ENCODE data around the gene CMC1. TPM values are rescaled to one million over a fixed set of nuclear protein-coding genes. Genes with fewer than 3 reads are reported as not detected.

Gene CMC1
- total RNA-seq, 1 experiment from 2014 or later = 16.5 TPM

- H3K36me3 Mint-ChIP-seq (ENCODE audit: insufficient read depth in 1 of 3, low read depth in 3 of 3) = peaks cover 0 to 5% (median 3%) of the 10 kb centered on the region in 3 experiments; a peak in 2 of 7 replicates
- H3K79me1 ChIP-seq (ENCODE audit: insufficient read depth, low read depth, low read length, poor library complexity, severe bottlenecking) = no peaks in the 10 kb centered on the region
- no peak overlapping the region for H3K4ac ChIP-seq (ENCODE audit: low read depth, low read length)
- no peak overlapping the region for H4K8ac ChIP-seq (replicated peaks; ENCODE audit: insufficient read length, low read depth, low read length)
- H3K4me1 ChIP-seq (ENCODE audit: insufficient read depth, low read length) = no peaks in the 10 kb centered on the region
- no peak overlapping the region for H3K18ac ChIP-seq (ENCODE audit: insufficient read length, low read depth, low read length)
- no peaks in the 10 kb centered on the region for H3K27me3 Mint-ChIP-seq (ENCODE audit: low read depth)
- H2BK12ac ChIP-seq (ENCODE audit: insufficient read length, low read depth, low read length) = no peak overlapping the region
- H2AK5ac ChIP-seq (ENCODE audit: insufficient read length, low read length) = no peak overlapping the region
- H3K14ac ChIP-seq (ENCODE audit: insufficient read depth, low read length) = no peak overlapping the region
- H2BK5ac ChIP-seq (ENCODE audit: insufficient read length, low read length) = no peak overlapping the region
- no peak overlapping the region for H2BK15ac ChIP-seq (ENCODE audit: low read depth, low read length)
- H3K27ac Mint-ChIP-seq = no peak overlapping the region
- H3K79me2 ChIP-seq (ENCODE audit: insufficient read depth, low read length) = no peaks in the 10 kb centered on the region
- H4K91ac ChIP-seq (ENCODE audit: insufficient read length, low read depth, low read length) = no peak overlapping the region
- no peaks in the 10 kb centered on the region for H3K4me1 Mint-ChIP-seq
- no peak overlapping the region for H3K4me3 Mint-ChIP-seq
- no peak overlapping the region for H2BK120ac ChIP-seq (ENCODE audit: low read depth, low read length, poor library complexity, severe bottlenecking)
- H4K5ac ChIP-seq (ENCODE audit: insufficient read length, low read depth, low read length) = no peak overlapping the region
- H4K20me1 ChIP-seq (ENCODE audit: control insufficient read depth, insufficient read depth, insufficient read length) = no peaks in the 10 kb centered on the region
- no peak overlapping the region for H3K9ac ChIP-seq (ENCODE audit: extremely low read depth, insufficient read length, low read length)
- no peaks in the 10 kb centered on the region for H3K23me2 ChIP-seq (ENCODE audit: insufficient read length, low read depth, low read length, poor library complexity, severe bottlenecking)
- H3T11ph ChIP-seq (ENCODE audit: low read length) = no peak overlapping the region
- no CpG with 5 or more reads among the region's 3 CpGs for WGBS (ENCODE audit: extremely low coverage, insufficient read length, low lambda C conversion rate)
- no peak for DNase-seq
- no peak overlapping the region for H2BK20ac ChIP-seq (ENCODE audit: low read depth, low read length, poor library complexity, severe bottlenecking)
- no peak for TF ChIP-seq CTCF (conservative IDR thresholded peaks at IDR 0.05)
- H2AFZ ChIP-seq (ENCODE audit: low read length) = no peak overlapping the region
- no peak overlapping the region for H3K56ac ChIP-seq (ENCODE audit: insufficient read length, low read depth, low read length)
- H3K27ac ChIP-seq (ENCODE audit: insufficient read length, low read depth, low read length) = no peak overlapping the region
- H3K9me3 ChIP-seq (ENCODE audit: control insufficient read depth, low read depth, low read length) = no peaks in the 10 kb centered on the region
- no peaks in the 10 kb centered on the region for H3K27me3 ChIP-seq (ENCODE audit: insufficient read depth, low read length)
- H3K9me3 Mint-ChIP-seq = peaks cover 6 to 11% of the 10 kb centered on the region in 2 experiments
- no peak overlapping the region for H3K4me2 ChIP-seq (ENCODE audit: insufficient read depth, insufficient read length, low read length)
- no peak overlapping the region for H3K23ac ChIP-seq (ENCODE audit: insufficient read length, low read depth, low read length)
Measured at GRCh38 chr3:28215407-28215806, 26.0 kb upstream of the CMC1 start.

All from H9 (cell line).